ENCODE results near the gene DNAH3. TPM values are rescaled to one million over a fixed set of nuclear protein-coding genes. Genes with fewer than 3 reads are reported as not detected.
"Not testable (repeated sequence)": the region's sequence is repeated elsewhere in the genome, so short reads cannot be mapped to it uniquely, and the experiment has no call there.

DNAH3 gene
- total RNA-seq, 2 experiments from 2014 or later: not detected

GRCh38 chr16:21134053-21134452 is 16.6 kb downstream of the DNAH3 start:
- no peak overlapping the region for H3K4me3 Mint-ChIP-seq
- no peak overlapping the region for H3K27ac Mint-ChIP-seq
- H3K9me3 Mint-ChIP-seq: no peaks in the 10 kb centered on the region
- peaks cover 3% of the 10 kb centered on the region for H3K27me3 Mint-ChIP-seq
- ChIA-PET CTCF (no interaction called here), POLR2A (no interaction called here)
- peaks cover 2% of the 10 kb centered on the region for H3K4me1 Mint-ChIP-seq
- no peak for DNase-seq
- H3K36me3 Mint-ChIP-seq (ENCODE audit: low read depth): no peaks in the 10 kb centered on the region

GRCh38 chr16:21130811-21131210 is 19.8 kb downstream of the DNAH3 start:
- Mint-ChIP-seq H3K4me3 (no peak overlapping the region), H3K4me1 (peaks cover 2% of the 10 kb centered on the region), H3K9me3 (no peaks in the 10 kb centered on the region), H3K27ac (no peak overlapping the region), H3K27me3 (peaks cover 3% of the 10 kb centered on the region), H3K36me3 (ENCODE audit: low read depth) (no peaks in the 10 kb centered on the region)
- CTCF ChIA-PET: no interaction called here
- DNase-seq: no peak
- POLR2A ChIA-PET: no interaction called here

- no peak for DNase-seq
- Mint-ChIP-seq H3K36me3 (ENCODE audit: low read depth) (no peaks in the 10 kb centered on the region), H3K4me1 (no peaks in the 10 kb centered on the region), H3K4me3 (no peak overlapping the region), H3K27ac (no peak overlapping the region), H3K27me3 (peaks cover 3% of the 10 kb centered on the region), H3K9me3 (no peaks in the 10 kb centered on the region)
- ChIA-PET CTCF (no interaction called here), POLR2A (no interaction called here)
These were observed 21.7 kb downstream of the DNAH3 start for GRCh38 chr16:21128991-21129390.

- no peak overlapping the region for H3K4me3 Mint-ChIP-seq
- no peaks in the 10 kb centered on the region for H3K36me3 Mint-ChIP-seq (ENCODE audit: low read depth)
- ChIA-PET CTCF (no interaction called here), POLR2A (no interaction called here)
- no peaks in the 10 kb centered on the region for H3K4me1 Mint-ChIP-seq
- no peak for DNase-seq
- peaks cover 3% of the 10 kb centered on the region for H3K27me3 Mint-ChIP-seq
- no peaks in the 10 kb centered on the region for H3K9me3 Mint-ChIP-seq
- H3K27ac Mint-ChIP-seq: no peak overlapping the region
These were observed 24.1 kb downstream of the DNAH3 start for GRCh38 chr16:21126518-21126917.

GRCh38 chr16:21125191-21125590 is 25.5 kb downstream of the DNAH3 start:
- DNase-seq: no peak
- Mint-ChIP-seq H3K9me3 (no peaks in the 10 kb centered on the region), H3K4me1 (no peaks in the 10 kb centered on the region), H3K27ac (no peak overlapping the region), H3K36me3 (ENCODE audit: low read depth) (no peaks in the 10 kb centered on the region), H3K27me3 (no peaks in the 10 kb centered on the region), H3K4me3 (no peak overlapping the region)
- ChIA-PET POLR2A (no interaction called here), CTCF (no interaction called here)

- CTCF ChIA-PET: interaction anchor here (0.6 kb wide), 2 partner anchors 408 to 865 kb away, joined by 3 to 4 read pairs; no protein-coding TSS in a partner anchor
- DNase-seq: no peak
- H3K4me3 Mint-ChIP-seq: no peak overlapping the region
- no peaks in the 10 kb centered on the region for H3K27me3 Mint-ChIP-seq
- H3K4me1 Mint-ChIP-seq: peaks cover 8% of the 10 kb centered on the region
- peaks cover 4% of the 10 kb centered on the region for H3K36me3 Mint-ChIP-seq (ENCODE audit: low read depth)
- H3K27ac Mint-ChIP-seq: no peak overlapping the region
- POLR2A ChIA-PET: no interaction called here
- H3K9me3 Mint-ChIP-seq: peaks cover 10% of the 10 kb centered on the region
These were observed 29.6 kb downstream of the DNAH3 start for GRCh38 chr16:21120976-21121520.

GRCh38 chr16:21117567-21117966 is 33.1 kb downstream of the DNAH3 start:
- ChIA-PET POLR2A (no interaction called here), CTCF (no interaction called here)
- Mint-ChIP-seq H3K4me3 (no peak overlapping the region), H3K4me1 (peaks cover 9% of the 10 kb centered on the region), H3K27ac (no peak overlapping the region), H3K27me3 (no peaks in the 10 kb centered on the region), H3K36me3 (ENCODE audit: low read depth) (peaks cover 4% of the 10 kb centered on the region), H3K9me3 (peaks cover 10% of the 10 kb centered on the region)
- DNase-seq: no peak

GRCh38 chr16:21116148-21116693 is 34.4 kb downstream of the DNAH3 start:
- Mint-ChIP-seq H3K27me3 (no peaks in the 10 kb centered on the region), H3K4me1 (peaks cover 9% of the 10 kb centered on the region), H3K27ac (peak overlapping the region; percentile 47), H3K36me3 (ENCODE audit: low read depth) (peaks cover 4% of the 10 kb centered on the region), H3K4me3 (peak overlapping the region; percentile 52), H3K9me3 (peaks cover 12% of the 10 kb centered on the region)
- POLR2A ChIA-PET: no interaction called here
- no peak for DNase-seq
- CTCF ChIA-PET: no interaction called here

- H3K4me3 Mint-ChIP-seq; POLR2A ChIA-PET; H3K36me3 Mint-ChIP-seq (ENCODE audit: low read depth); H3K4me1 Mint-ChIP-seq; DNase-seq; H3K27me3 Mint-ChIP-seq; H3K27ac Mint-ChIP-seq; CTCF ChIA-PET: not testable (repeated sequence)
- peaks cover 12% of the 10 kb centered on the region for H3K9me3 Mint-ChIP-seq
These were observed 35.1 kb downstream of the DNAH3 start for GRCh38 chr16:21115551-21115950.

- Mint-ChIP-seq H3K36me3 (ENCODE audit: low read depth) (no peaks in the 10 kb centered on the region), H3K4me1 (no peaks in the 10 kb centered on the region), H3K9me3 (no peaks in the 10 kb centered on the region), H3K4me3 (no peak overlapping the region), H3K27me3 (peaks cover 13% of the 10 kb centered on the region), H3K27ac (no peak overlapping the region)
- ChIA-PET POLR2A (no interaction called here), CTCF (no interaction called here)
- no peak for DNase-seq
These were observed 46.4 kb downstream of the DNAH3 start for GRCh38 chr16:21103941-21104860.

GRCh38 chr16:21101631-21102420 is 48.8 kb downstream of the DNAH3 start:
- H3K27me3 Mint-ChIP-seq: peaks cover 26% of the 10 kb centered on the region
- H3K36me3 Mint-ChIP-seq (ENCODE audit: low read depth): no peaks in the 10 kb centered on the region
- no peak overlapping the region for H3K4me3 Mint-ChIP-seq
- peak; percentile 14 for DNase-seq
- H3K27ac Mint-ChIP-seq: no peak overlapping the region
- ChIA-PET POLR2A (no interaction called here), CTCF (interaction anchor here (0.7 kb wide), 2 partner anchors 17 to 239 kb away, joined by 3 read pairs; no protein-coding TSS in a partner anchor)
- no peaks in the 10 kb centered on the region for H3K4me1 Mint-ChIP-seq
- H3K9me3 Mint-ChIP-seq: no peaks in the 10 kb centered on the region

GRCh38 chr16:21100447-21100846 is 50.2 kb downstream of the DNAH3 start:
- CTCF ChIA-PET: interaction anchor here (1.2 kb wide), 1 partner anchor 88 kb away, joined by 3 read pairs; no protein-coding TSS in a partner anchor
- Mint-ChIP-seq H3K9me3 (no peaks in the 10 kb centered on the region), H3K27ac (no peak overlapping the region), H3K27me3 (peaks cover 33% of the 10 kb centered on the region), H3K4me1 (no peaks in the 10 kb centered on the region), H3K36me3 (ENCODE audit: low read depth) (no peaks in the 10 kb centered on the region), H3K4me3 (no peak overlapping the region)
- POLR2A ChIA-PET: no interaction called here
- DNase-seq: no peak

- Mint-ChIP-seq H3K4me1 (no peaks in the 10 kb centered on the region), H3K9me3 (no peaks in the 10 kb centered on the region), H3K27ac (no peak overlapping the region), H3K4me3 (no peak overlapping the region), H3K36me3 (ENCODE audit: low read depth) (no peaks in the 10 kb centered on the region), H3K27me3 (peaks cover 50% of the 10 kb centered on the region)
- DNase-seq: no peak
- CTCF ChIA-PET: no interaction called here
- POLR2A ChIA-PET: no interaction called here
These were observed 53.5 kb downstream of the DNAH3 start for GRCh38 chr16:21097151-21097550.

Measured in activated CD4-positive, alpha-beta T cell treated with anti-CD3 and anti-CD28 coated beads, Interleukin-2, amount 10 ng/mL, durations not matched to agents 7 days and 5 days (primary cell).